Thyroid gland (tissue), 4 donors: ENCODE data around the gene CD209. TPM values are rescaled to one million over a fixed set of nuclear protein-coding genes. Genes with fewer than 3 reads are reported as not detected.

Experiments
- DNase-seq, 2 donors: peaks; one replicate each; pipeline ENCODE4 v3.0.0-alpha.2; 2019
- H3K27ac ChIP-seq, 3 donors: fragments of 200-600 bp; sonication (generic); 1 replicate in 2 of 3; 2 replicates in 1 of 3; pipeline ENCODE4 v1.5.1; 2016 to 2019; ENCODE audit warnings: mild to moderate bottlenecking in 1 of 3, moderate library complexity in 1 of 3
- H3K27me3 ChIP-seq: fragments of 200-600 bp; sonication (generic); one replicate; pipeline ENCODE4 v1.5.1; 2019
- H3K36me3 ChIP-seq, 2 donors: fragments of 200-600 bp; sonication (generic); one replicate each; pipeline ENCODE4 v1.5.1; 2016 to 2019
- H3K4me1 ChIP-seq, 2 donors: fragments of 200-600 bp; sonication (generic); one replicate each; pipeline ENCODE4 v1.5.1; 2017 to 2019
- H3K4me3 ChIP-seq, 3 donors: fragments of 200-600 bp; sonication (generic); replicated peaks in 1 of 3; 1 replicate in 2 of 3; 2 replicates in 1 of 3; pipeline ENCODE4 v1.5.1; 2016; ENCODE audit warnings: mild to moderate bottlenecking in 1 of 3
- H3K9me3 ChIP-seq: fragments of 200-600 bp; sonication (generic); one replicate; pipeline ENCODE4 v1.5.1; 2017
- POLR2A ChIP-seq, 2 donors: fragments of 450-650 bp; IDR thresholded peaks; one replicate each; pipeline ENCODE4 v1.6.1; 2017; ENCODE audit warnings: antibody characterized with exemption in 2 of 2, mild to moderate bottlenecking in 2 of 2, moderate library complexity in 1 of 2
- WGBS, 2 donors: methylation state at CpG; one replicate each; pipeline ENCODE4 v1.1.5; 2017; 5-methylcytosine and 5-hydroxymethylcytosine counted together
- intact Hi-C: fragments of 100-400 bp; cut with DNase I; formaldehyde crosslinking; loops from one replicate; pipeline ENCODE4 v1.15.1; 2023
- total RNA-seq, 4 donors: library from RNA; depleted of rRNA; stranded (reverse); fragments of >200 nt; gene quantifications; one replicate each; pipeline ENCODE4 v1.2.3, GENCODE V29; 2016
- TF ChIP-seq, protein P1 (sequence below), 6 experiments: fragments of 200-600 bp in 3 of 6; fragments of 450-650 bp in 3 of 6; sonication (generic) in 3 of 6; IDR thresholded peaks; one replicate each; pipeline ENCODE4 v1.5.1; 2016 to 2019; ENCODE audit warnings: antibody characterized with exemption in 6 of 6, mild to moderate bottlenecking in 2 of 6, inconsistent platforms in 1 of 6, moderate library complexity in 1 of 6

Gene CD209
- total RNA-seq, 4 donors from 2014 or later: 1.5 to 6.4 (median 3.3) TPM

- DNase-seq: no peak
- WGBS, 2 donors: 93 to 97% methylated on average over 11 of the region's 14 CpGs
- peaks cover 15% of the 10 kb centered on the region for H3K27me3 ChIP-seq
- H3K4me3 ChIP-seq: no peak overlapping the region
- TF ChIP-seq, protein P1, sequence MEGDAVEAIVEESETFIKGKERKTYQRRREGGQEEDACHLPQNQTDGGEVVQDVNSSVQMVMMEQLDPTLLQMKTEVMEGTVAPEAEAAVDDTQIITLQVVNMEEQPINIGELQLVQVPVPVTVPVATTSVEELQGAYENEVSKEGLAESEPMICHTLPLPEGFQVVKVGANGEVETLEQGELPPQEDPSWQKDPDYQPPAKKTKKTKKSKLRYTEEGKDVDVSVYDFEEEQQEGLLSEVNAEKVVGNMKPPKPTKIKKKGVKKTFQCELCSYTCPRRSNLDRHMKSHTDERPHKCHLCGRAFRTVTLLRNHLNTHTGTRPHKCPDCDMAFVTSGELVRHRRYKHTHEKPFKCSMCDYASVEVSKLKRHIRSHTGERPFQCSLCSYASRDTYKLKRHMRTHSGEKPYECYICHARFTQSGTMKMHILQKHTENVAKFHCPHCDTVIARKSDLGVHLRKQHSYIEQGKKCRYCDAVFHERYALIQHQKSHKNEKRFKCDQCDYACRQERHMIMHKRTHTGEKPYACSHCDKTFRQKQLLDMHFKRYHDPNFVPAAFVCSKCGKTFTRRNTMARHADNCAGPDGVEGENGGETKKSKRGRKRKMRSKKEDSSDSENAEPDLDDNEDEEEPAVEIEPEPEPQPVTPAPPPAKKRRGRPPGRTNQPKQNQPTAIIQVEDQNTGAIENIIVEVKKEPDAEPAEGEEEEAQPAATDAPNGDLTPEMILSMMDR (IDR thresholded peaks at IDR 0.05): no peak
- no peak for TF ChIP-seq POLR2A (IDR thresholded peaks at IDR 0.05)
- H3K4me1 ChIP-seq: peaks cover 0 to 6% of the 10 kb centered on the region in 2 donors
- intact Hi-C loops: loop anchor here (10.0 kb wide), 1 partner anchor 106 kb away; the partner anchor contains the start of gene TRAPPC5
- no peaks in the 10 kb centered on the region for H3K9me3 ChIP-seq
- no peaks in the 10 kb centered on the region for H3K36me3 ChIP-seq
- no peak overlapping the region for H3K27ac ChIP-seq
Measured at GRCh38 chr19:7790416-7790815, 43.1 kb upstream of the CD209 start.

- no peaks in the 10 kb centered on the region for H3K9me3 ChIP-seq
- WGBS, 2 donors: 9 to 10% methylated on average over 4 to 19 of the region's 31 CpGs
- DNase-seq: no peak
- peaks cover 15% of the 10 kb centered on the region for H3K27me3 ChIP-seq
- H3K36me3 ChIP-seq: no peaks in the 10 kb centered on the region
- H3K27ac ChIP-seq: no peak overlapping the region
- TF ChIP-seq, protein P1 (IDR thresholded peaks at IDR 0.05): no peak
- TF ChIP-seq POLR2A (IDR thresholded peaks at IDR 0.05): no peak
- intact Hi-C loops: no loop called here
- no peak overlapping the region for H3K4me3 ChIP-seq
- peaks cover 0 to 6% of the 10 kb centered on the region in 2 donors for H3K4me1 ChIP-seq
Measured at GRCh38 chr19:7789447-7789846, 42.1 kb upstream of the CD209 start.

GRCh38 chr19:7788933-7789323 is 41.6 kb upstream of the CD209 start:
- Histone ChIP-seq H3K27me3 (peaks cover 15% of the 10 kb centered on the region), H3K9me3 (no peaks in the 10 kb centered on the region), H3K36me3 (no peaks in the 10 kb centered on the region), H3K4me3 (no peak overlapping the region), H3K27ac (no peak overlapping the region), H3K4me1 (peaks cover 0 to 6% of the 10 kb centered on the region in 2 donors)
- TF ChIP-seq, protein P1 (IDR thresholded peaks at IDR 0.05): no peak
- TF ChIP-seq POLR2A (IDR thresholded peaks at IDR 0.05): no peak
- intact Hi-C loops: no loop called here
- no peak for DNase-seq
- 2% methylated on average over 9 of the region's 23 CpGs; no CpG with 5 or more reads in 1 of the 2 donors for WGBS, 2 donors

GRCh38 chr19:7788178-7788932 is 41.0 kb upstream of the CD209 start:
- no peaks in the 10 kb centered on the region for H3K36me3 ChIP-seq
- no peak overlapping the region for H3K27ac ChIP-seq
- WGBS, 2 donors: 1% methylated on average over 23 of the region's 67 CpGs; no CpG with 5 or more reads in 1 of the 2 donors
- TF ChIP-seq, protein P1 (IDR thresholded peaks at IDR 0.05): no peak
- no peak for TF ChIP-seq POLR2A (IDR thresholded peaks at IDR 0.05)
- intact Hi-C loops: no loop called here
- no peaks in the 10 kb centered on the region for H3K9me3 ChIP-seq
- DNase-seq: no peak
- H3K4me3 ChIP-seq: no peak overlapping the region
- H3K27me3 ChIP-seq: peaks cover 15% of the 10 kb centered on the region
- H3K4me1 ChIP-seq: peaks cover 0 to 6% of the 10 kb centered on the region in 2 donors

DNA sequence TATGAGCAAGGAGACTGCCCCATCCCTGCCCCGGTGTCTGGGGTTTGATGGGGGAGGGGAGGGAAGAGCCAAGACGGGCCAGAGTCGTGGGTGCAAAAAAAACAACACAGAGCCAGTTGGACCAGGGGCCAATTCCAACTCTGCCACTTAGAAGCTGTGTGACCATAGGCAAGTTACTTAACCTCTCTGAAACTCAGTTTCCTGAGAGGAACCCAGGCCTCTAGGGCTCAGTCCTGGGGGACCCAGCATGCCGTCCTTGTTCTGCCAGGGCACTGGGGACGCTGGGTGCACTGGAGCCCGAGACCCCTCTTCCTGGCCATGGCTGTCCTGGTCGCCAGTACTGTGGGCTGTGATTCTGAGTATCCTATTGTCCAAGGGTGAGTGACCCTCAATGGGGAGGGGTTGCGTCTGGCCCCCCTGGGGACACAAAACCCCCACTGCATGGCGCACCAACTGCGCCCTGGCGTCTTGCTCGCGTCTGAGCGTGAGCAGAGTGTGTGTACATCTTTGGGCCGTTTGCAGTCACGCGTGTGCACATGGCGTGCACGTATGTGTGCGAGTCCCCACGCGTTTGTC is 40.4 kb upstream of the CD209 start:
- no peak for TF ChIP-seq POLR2A (IDR thresholded peaks at IDR 0.05)
- TF ChIP-seq, protein P1 (IDR thresholded peaks at IDR 0.05): no peak
- no peak for DNase-seq
- 17 to 19% methylated on average over 8 to 13 of the region's 22 CpGs for WGBS, 2 donors
- Histone ChIP-seq H3K4me1 (peaks cover 0 to 6% of the 10 kb centered on the region in 2 donors), H3K4me3 (no peak overlapping the region), H3K9me3 (no peaks in the 10 kb centered on the region), H3K27ac (no peak overlapping the region), H3K27me3 (peaks cover 15% of the 10 kb centered on the region), H3K36me3 (no peaks in the 10 kb centered on the region)
- intact Hi-C loops: no loop called here
